T-helper 9 cell (primary cell): ENCODE measurements around the gene SLC16A12.
"Not testable (repeated sequence)": the region's sequence is repeated elsewhere in the genome, so short reads cannot be mapped to it uniquely, and the experiment has no call there.

Experiments
- DNase-seq: peaks from one replicate; pipeline ENCODE4 v3.0.0-alpha.2; 2020

SLC16A12 gene

GRCh38 chr10:89414879-89415821 is 120.2 kb downstream of the SLC16A12 start:
- DNase-seq: peak; percentile 41

- DNase-seq: peak; percentile 47
Observed at GRCh38 chr10:89414146-89414878, 121.1 kb downstream of the SLC16A12 start, which contains the start of gene IFIT5. Gene IFIT5 (plus strand): TSS chr10:89414568. CDS start chr10:89414799, 231 bp downstream.

GRCh38 chr10:89413398-89413912 is 121.9 kb downstream of the SLC16A12 start:
- DNase-seq: no peak

GRCh38 chr10:89412276-89412675 is 123.1 kb downstream of the SLC16A12 start:
- not testable (repeated sequence) for DNase-seq

GRCh38 chr10:89411135-89411534 is 124.3 kb downstream of the SLC16A12 start:
- not testable (repeated sequence) for DNase-seq

GRCh38 chr10:89410551-89410950 is 124.8 kb downstream of the SLC16A12 start:
- DNase-seq: not testable (repeated sequence)

GRCh38 chr10:89409282-89409681 is 126.1 kb downstream of the SLC16A12 start:
- not testable (repeated sequence) for DNase-seq

GRCh38 chr10:89407792-89408191 is 127.6 kb downstream of the SLC16A12 start:
- not testable (repeated sequence) for DNase-seq

GRCh38 chr10:89406178-89406577 is 129.2 kb downstream of the SLC16A12 start:
- not testable (repeated sequence) for DNase-seq

- no peak for DNase-seq
Observed at GRCh38 chr10:89404104-89405047, 131.0 kb downstream of the SLC16A12 start.

- DNase-seq: no peak
Observed at GRCh38 chr10:89403043-89403442, 132.4 kb downstream of the SLC16A12 start.

GRCh38 chr10:89399956-89400355 is 135.4 kb downstream of the SLC16A12 start:
- no peak for DNase-seq

GRCh38 chr10:89398003-89398749 is 137.2 kb downstream of the SLC16A12 start:
- no peak for DNase-seq

GRCh38 chr10:89395141-89395540 is 140.3 kb downstream of the SLC16A12 start:
- no peak for DNase-seq

- DNase-seq: no peak
Observed at GRCh38 chr10:89393898-89394297, 141.5 kb downstream of the SLC16A12 start.

GRCh38 chr10:89392974-89393373 is 142.4 kb downstream of the SLC16A12 start:
- DNase-seq: no peak

GRCh38 chr10:89391907-89392756 is 143.3 kb downstream of the SLC16A12 start, which contains the start of gene IFIT1:
Gene IFIT1 (plus strand): TSS chr10:89392623. CDS start chr10:89392713, 90 bp downstream.
- DNase-seq: peak; percentile 28

GRCh38 chr10:89391226-89391576 is 144.2 kb downstream of the SLC16A12 start:
- not testable (repeated sequence) for DNase-seq

- DNase-seq: no peak
Observed at GRCh38 chr10:89390476-89391225, 144.7 kb downstream of the SLC16A12 start.
